Uterus (tissue), 2 donors: ENCODE data around the gene ZNF407.

Experiments used
- CTCF ChIP-seq, 4 experiments: fragments of 200-600 bp in 2 of 4; fragments of 450-650 bp in 2 of 4; sonication (generic) in 2 of 4; IDR thresholded peaks; one replicate each; pipeline ENCODE4 v1.5.1; 2016 to 2019; ENCODE audit warnings: antibody characterized with exemption in 4 of 4, mild to moderate bottlenecking in 2 of 4, moderate library complexity in 1 of 4
- POLR2A ChIP-seq, 2 donors: fragments of 450-650 bp; IDR thresholded peaks; one replicate each; pipeline ENCODE4 v1.6.1; 2016; ENCODE audit warnings: antibody characterized with exemption in 2 of 2, mild to moderate bottlenecking in 1 of 2, moderate library complexity in 1 of 2

GRCh38 chr18:74598350-74599001 lies 806 bp downstream of the ZNF407 start:
- TF ChIP-seq CTCF (IDR thresholded peaks at IDR 0.05) (peak in 2 of 4 experiments; percentile 9 to 17), POLR2A (IDR thresholded peaks at IDR 0.05) (no peak)
